ENCODE data around the gene KMT2D.

The KMT2D gene

DNA sequence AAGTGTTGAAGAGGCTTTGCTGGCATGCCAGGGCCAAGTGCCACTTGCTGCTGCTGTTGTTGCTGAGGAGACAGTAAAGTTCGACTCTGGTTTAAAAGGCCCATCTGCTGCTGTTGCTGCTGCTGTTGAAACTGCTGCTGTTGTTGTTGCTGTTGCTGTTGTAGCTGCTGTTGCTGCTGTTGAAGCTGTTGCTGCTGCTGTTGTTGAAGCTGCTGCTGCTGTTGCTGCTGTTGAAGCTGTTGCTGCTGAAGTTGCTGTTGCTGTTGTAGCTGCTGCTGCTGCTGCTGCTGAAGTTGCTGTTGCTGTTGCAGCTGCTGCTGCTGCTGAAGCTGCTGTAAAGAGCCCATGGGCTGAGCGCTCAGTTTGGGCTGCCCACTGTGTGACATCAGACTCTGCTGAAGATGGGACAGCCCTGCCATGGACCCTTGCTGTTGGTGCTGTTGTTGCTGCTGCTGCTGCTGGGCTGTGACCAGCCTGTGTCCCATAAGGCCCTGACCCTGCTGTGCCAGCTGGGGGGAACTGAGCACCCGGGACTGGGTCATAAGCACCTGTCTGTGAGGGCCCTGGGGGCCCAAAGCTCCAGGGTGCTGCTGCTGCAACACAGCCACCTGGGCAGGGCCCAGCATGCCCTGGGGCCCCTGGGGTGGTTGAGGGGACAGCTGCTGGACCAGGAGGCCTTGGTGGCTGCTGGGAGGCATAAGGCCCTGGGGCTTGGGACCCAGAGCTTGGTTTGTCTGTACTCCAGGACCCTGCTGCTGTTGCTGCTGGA, 27.7 kb downstream of the KMT2D start:
- no peak for DNase-seq

- DNase-seq = no peak
These were observed 28.3 kb downstream of the KMT2D start for GRCh38 chr12:49032276-49032675.

DNA sequence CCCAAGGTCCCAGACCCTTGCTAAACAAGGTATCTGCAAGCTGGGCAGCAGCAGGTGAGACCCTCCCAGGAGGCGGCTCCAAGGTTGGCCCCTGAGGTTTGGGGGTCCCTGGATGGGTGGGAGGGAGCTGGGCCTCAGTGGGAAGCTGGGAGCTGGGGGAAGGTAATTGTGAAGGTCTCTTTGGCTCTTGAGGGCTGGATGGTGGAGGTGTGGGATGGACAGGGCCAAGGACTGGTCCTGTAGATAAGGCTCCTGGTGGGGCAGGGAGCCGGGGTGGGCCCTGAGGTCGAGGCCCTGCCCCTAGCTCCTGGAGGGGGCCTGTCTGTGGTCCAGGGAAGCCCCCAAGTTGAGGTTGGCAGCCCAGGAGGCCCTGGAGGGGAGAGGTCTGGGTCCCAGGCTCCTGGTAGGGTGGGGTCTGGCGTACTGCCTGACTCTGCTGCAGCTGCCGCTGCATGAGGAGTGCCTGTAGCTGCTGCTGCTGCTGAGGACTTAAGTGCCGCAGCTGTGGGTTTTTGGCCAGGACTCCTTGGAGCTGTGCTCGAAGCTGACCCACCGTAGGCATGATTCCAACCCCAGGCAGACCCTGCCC, 28.9 kb downstream of the KMT2D start:
- no peak for DNase-seq

GRCh38 chr12:49030714-49031572, 29.7 kb downstream of the KMT2D start:
- DNase-seq = no peak

- DNase-seq = no peak
These were observed 30.5 kb downstream of the KMT2D start for GRCh38 chr12:49030119-49030518.

GRCh38 chr12:49028666-49029275, 31.8 kb downstream of the KMT2D start:
- no peak for DNase-seq

- no peak for DNase-seq
These were observed 32.6 kb downstream of the KMT2D start for GRCh38 chr12:49027846-49028555.

DNA sequence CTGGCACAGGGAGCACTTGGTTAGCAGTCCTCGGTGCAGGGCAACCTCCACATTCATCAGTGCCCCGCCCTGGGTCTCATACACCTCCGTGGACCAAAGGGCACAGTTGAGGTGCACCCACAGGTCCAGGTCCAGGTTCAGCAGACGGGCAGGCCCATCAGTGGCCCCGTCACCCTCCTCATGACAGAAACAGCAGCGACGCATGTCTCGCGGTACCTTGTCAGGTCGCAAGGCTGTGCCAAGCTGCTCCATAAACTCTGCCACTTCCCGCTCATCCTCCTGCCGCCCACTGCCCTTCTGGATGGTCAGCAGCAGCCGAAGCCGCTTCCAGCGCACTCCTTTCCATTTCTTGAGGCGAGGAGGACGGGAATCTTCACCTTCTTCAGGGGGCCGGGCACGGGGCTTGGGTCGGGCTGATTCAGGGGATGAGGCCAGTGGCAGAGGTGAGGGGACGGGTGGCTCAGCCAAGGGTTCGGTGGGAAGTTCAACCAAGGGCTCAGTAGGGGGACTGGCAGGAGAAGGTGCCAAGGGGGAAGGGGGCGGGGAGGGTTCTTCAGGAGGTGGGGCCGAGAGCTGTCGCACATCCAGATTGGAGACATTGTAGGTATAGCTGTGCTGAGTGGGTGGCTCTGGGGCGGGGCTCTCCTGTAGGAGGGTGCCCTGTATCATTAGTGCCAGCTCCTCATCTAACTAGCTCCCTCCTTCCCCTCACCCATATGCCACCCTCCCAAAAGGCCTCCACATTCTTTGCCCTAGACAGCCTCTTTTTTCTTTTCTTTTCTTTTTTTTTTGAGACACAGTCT, 33.7 kb downstream of the KMT2D start:
- DNase-seq = no peak

- no peak for DNase-seq
These were observed 34.5 kb downstream of the KMT2D start for GRCh38 chr12:49026101-49026500.

- DNase-seq = no peak
These were observed 35.1 kb downstream of the KMT2D start for GRCh38 chr12:49025463-49025862.

DNA sequence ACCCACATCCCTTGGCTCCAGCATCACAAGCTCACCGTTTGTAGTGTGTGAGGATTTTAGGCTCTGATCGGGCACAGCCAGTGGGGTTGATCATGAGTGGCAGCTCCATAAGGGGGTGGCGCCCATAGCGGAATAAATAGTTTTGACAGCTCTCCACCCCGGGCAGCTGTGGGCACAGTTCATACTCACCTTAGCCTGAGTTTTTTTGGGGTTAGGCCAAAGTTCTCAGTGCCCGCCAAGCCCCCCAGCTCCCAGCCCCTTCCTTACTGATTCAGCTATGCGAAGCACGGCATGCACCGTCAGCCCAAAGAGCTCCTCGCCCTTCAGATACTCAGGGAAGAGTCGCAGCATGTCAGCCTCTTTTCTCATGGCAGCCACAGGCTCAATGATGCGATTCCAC, 36.1 kb downstream of the KMT2D start:
- DNase-seq = no peak

DNA sequence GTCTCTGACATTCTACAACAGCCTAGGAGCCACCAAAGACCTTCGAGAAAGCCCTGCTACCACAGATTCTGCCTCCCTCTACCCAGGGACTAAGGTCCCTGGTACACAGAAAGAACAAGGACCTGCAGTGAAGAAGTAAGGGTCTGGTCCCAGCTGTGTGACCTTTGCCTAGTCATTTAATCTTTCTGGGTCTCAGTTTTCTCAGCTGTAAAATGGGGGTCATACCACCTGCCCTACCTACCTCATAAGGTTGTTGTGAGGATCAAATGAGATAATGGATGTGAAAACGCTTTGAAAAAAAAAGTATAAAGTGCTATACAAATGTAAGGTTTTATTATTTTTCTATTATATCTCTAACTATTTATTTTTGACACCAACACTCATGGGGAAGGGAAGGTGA, 36.8 kb downstream of the KMT2D start:
- no peak for DNase-seq

DNA sequence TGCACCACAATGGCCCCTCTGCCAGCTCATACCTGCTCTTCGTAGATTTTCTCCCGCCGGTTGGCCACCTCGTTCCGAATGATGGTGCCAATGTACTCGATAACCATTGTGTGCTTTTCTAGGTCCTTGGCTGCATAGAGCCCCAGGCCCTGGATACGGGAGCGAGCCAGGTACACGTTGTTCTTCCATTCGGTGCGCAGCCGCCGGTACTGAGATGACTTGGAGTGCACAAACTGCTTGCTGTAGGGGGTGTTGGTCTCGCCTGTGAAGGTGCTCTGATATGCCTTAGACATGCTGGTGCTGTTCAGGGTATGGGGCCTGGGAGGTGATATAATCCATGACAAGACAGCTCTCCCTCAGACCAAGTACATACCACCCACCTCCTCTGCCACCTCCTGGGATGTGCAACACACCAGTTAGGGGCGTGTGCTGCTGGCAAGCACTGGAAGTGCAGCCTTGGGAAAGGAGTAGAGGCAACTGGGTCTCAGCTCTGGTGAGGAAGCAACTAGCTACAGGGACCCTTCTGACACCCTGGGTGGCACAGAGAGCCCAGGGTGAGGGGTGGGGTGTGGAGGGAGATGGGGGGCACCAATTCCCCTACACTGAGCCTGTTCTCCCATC, 37.9 kb downstream of the KMT2D start:
- DNase-seq = no peak

GRCh38 chr12:49021292-49021915, 39.2 kb downstream of the KMT2D start:
- no peak for DNase-seq

DNA sequence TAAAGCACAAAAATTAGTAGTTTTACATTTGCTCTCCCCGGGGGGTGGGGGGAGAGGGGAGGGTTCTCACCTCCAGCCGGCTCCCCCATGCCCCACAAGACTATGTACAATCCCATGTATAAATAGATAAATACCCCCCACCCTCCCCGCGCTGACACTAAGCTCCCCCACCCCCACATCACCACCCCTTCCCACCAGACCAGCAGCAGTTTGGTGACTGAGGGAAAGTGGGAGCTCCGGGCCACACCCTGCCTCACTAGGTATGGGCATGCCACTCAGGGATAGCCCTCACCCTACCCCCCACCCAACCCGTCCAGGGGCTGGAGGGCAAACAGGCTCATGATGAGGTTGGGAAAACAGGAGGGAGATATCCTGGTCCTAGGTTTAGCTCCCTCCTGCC, 40.2 kb downstream of the KMT2D start:
- DNase-seq = no peak

GRCh38 chr12:49019443-49020324, 40.9 kb downstream of the KMT2D start:
- peak; percentile 27 to 31 for DNase-seq

- DNase-seq = no peak
These were observed 41.5 kb downstream of the KMT2D start for GRCh38 chr12:49019120-49019430.

DNA sequence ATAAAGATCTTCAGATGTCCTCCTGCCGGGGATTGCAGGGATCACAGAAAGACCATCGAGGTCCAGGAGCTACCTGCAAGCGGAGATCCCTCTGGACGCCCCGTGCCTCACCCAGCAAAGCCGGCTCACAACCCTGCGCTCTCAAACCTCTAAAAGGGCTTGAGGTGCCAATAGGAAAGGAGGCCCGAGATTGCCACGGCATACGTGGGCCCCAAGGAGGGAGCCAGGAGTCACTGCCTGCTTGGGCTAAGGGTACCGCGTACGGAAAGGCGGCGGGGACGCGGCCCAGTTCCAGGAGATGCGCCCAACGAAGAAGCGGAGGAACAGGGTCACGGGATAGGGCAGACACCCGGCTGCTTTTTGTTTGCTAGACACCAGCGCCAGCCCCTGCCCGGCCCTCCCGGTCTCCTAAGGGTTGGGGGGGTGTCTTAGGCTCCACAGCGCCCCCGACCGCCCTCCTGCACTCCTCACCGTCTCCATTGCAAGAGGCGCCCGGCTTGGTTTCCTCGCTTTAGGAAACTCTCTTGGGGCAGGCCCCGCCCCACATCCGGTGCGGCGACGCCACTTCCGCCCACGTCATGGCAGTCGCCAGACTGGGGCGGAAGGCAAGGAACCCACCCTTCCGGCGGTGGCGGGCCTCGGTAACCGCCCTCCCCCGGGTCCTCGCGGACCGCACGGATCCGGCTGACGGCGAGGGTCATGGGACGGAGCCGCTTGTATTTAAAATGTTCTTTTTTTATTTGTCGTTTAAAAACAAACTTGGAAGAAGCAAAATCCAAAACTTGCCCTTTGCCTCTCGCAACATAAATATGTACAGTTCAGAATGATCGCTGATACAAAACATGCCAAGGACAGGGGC, 42.1 kb downstream of the KMT2D start, which contains the start of gene PRKAG1:
TSS of gene PRKAG1 (minus strand) at position 516 of the 859 bp plus-strand sequence. CDS start at position 480, 36 bp downstream.
- peak; percentile 93 to 95 for DNase-seq

DNA sequence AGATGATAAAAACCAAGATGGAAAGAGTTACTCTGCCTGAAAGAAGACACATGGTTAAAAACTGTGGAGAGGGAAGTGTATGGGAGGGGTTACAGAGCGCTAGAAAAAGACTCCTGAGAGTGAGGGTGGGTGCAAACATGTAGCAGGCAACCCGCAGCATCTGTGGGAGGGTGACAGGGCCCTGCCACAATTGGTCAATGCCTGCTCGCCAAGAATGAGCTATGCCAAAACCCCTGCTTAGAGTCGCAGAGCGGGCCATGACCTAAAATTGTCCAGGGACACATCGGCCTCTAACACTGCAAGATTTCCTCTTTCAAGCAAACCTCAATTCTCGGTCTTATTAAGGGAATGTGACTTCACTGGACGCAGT, 42.7 kb downstream of the KMT2D start:
- DNase-seq = peak in 1 of 2 experiments; percentile 25

Measured in activated CD4-positive, alpha-beta T cell treated with anti-CD3 and anti-CD28 coated beads, Interleukin-2, amount 50 U/mL, for 4 hours (primary cell).